HG03025 (cell line): ENCODE data around the gene PGA3.
"Not testable (repeated sequence)": the region's sequence is repeated elsewhere in the genome, so short reads cannot be mapped to it uniquely, and the experiment has no call there.

Source experiments
- ATAC-seq: cut with Tn5 transposase; IDR thresholded peaks from one replicate; pipeline ENCODE4 v1.9.1; 2021; ENCODE audit warnings: mild to moderate bottlenecking, moderate library complexity; ENCODE audit not compliant: unreplicated experiment, low FRiP score

PGA3 gene

GRCh38 chr11:61204502-61205059, 1.3 kb downstream of the PGA3 start:
- not testable (repeated sequence) for ATAC-seq

DNA sequence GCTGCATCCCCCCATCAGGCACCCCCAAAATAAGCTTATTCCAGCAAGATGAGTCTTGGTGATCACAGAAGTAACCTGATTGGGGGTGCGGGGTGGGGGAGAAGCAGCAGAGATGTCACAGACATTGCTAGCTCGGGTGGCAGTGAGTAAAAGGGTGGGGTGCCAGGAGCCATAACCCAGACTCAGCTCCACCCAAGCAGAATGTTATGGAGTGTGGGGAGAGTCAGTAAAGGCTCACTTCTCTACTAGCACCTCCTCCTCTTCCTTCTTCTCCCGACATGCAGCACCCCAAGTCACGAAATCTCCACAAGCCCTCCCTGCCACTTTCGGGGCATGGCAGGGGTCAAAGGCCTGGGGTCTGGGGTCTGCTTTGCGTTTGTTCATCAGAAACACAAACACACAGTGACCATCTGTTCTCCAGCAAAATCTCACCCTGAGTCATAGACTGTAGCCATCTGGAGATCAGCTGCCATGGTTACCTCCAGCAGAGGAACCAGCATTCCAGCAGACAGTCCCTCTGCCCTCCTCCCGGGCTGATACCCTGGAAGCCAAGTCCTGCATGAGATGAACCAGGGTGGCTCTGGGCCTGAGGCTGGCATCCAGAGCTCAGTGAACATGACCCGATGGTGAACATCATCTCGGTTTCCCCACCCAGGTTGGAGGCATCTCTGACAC, 4.5 kb downstream of the PGA3 start:
- not testable (repeated sequence) for ATAC-seq

DNA sequence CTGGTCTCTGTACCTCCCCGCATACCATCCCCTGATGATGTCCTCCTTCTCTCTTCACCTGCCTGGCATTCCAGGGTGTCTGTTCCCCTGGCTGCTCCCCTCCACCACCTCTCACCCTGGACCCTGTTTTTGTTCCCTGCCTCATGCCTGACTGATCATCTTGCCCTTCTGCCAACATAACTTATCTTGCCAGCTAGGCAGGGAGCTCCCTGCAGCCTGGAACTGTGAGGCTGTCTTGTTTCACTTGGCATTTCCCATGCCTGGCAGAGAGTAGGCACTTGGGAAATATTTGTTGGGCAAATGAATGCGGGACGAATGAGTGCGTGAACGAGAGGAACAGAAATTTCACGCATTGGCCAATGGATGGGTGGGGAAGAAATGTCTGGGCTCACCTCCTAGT, 7.3 kb downstream of the PGA3 start:
- not testable (repeated sequence) for ATAC-seq

DNA sequence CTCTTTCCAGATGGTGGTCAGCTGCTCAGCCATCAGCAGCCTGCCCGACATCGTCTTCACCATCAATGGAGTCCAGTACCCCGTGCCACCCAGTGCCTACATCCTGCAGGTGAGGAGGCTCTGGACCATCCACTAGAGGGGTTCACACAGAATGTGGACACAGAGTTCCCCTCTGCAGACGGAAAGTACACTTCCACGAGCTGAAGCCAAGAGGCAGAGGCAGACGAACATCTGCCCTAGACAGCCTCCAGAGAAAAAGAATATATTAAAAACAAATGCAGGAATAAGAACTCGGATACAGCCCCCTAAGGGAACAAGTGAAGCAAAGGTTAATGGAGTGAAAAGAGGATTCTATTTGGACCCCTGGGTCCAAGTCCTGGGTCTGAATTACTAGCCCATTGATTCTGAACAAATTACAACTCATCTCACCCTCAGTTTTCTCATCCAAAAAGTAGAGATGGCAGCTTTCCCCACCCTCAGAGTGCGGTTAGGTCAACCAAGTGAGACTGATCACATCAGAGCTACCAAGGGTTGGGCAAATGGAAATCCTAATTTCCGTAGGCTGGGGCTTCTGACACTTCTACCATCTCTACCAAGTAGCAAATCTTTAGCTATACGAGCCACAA, 8.1 kb downstream of the PGA3 start:
- ATAC-seq, result not testable (repeated sequence)

GRCh38 chr11:61212202-61212601, 8.9 kb downstream of the PGA3 start:
- ATAC-seq, result not testable (repeated sequence)

- ATAC-seq, result not testable (repeated sequence)
Observed at GRCh38 chr11:61213711-61214324, 10.5 kb downstream of the PGA3 start.

- not testable (repeated sequence) for ATAC-seq
Observed at GRCh38 chr11:61218306-61218705, 15.0 kb downstream of the PGA3 start.

DNA sequence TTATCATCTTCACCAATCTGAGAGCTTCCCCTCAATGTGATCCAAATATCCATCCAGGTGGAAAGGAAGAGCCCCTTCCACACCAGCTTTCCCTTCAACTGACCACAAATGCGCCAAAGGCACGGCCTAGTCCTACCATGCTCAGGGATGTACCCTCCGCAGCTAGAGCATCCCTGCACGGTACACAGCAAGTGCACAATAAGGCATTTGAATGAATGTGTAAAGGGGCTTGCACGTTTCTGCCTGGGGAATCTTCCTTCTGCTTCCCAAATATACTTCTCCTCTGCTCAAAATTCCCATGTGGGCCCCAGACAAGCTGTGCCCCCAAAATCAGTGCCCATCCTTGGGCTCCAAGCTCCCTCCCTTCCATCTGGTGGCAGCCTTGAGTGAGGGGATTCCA, 15.7 kb downstream of the PGA3 start:
- not testable (repeated sequence) for ATAC-seq

GRCh38 chr11:61222047-61222446, 18.7 kb downstream of the PGA3 start, which contains the start of gene PGA4:
TSS of gene PGA4 (plus strand) at chr11:61222347. CDS start at chr11:61222401, 54 bp downstream.
- not testable (repeated sequence) for ATAC-seq

DNA sequence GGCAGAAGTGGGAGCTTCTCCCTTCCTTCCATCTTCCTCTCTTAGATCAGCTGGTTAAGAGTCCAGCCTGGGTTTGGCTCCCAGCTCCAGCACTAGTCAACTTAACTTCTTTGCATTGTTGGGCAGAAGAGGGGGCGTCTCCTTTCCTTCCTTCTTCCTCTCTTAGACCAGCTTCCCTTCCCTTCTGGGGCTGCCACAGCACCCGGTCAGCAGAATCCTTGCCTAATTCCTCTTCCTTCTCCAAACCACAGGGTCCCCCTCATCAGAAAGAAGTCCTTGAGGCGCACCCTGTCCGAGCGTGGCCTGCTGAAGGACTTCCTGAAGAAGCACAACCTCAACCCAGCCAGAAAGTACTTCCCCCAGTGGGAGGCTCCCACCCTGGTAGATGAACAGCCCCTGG, 19.4 kb downstream of the PGA3 start:
- not testable (repeated sequence) for ATAC-seq

DNA sequence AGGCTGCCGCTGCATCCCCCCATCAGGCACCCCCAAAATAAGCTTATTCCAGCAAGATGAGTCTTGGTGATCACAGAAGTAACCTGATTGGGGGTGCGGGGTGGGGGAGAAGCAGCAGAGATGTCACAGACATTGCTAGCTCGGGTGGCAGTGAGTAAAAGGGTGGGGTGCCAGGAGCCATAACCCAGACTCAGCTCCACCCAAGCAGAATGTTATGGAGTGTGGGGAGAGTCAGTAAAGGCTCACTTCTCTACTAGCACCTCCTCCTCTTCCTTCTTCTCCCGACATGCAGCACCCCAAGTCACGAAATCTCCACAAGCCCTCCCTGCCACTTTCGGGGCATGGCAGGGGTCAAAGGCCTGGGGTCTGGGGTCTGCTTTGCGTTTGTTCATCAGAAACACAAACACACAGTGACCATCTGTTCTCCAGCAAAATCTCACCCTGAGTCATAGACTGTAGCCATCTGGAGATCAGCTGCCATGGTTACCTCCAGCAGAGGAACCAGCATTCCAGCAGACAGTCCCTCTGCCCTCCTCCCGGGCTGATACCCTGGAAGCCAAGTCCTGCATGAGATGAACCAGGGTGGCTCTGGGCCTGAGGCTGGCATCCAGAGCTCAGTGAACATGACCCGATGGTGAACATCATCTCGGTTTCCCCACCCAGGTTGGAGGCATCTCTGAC, 23.3 kb downstream of the PGA3 start:
- not testable (repeated sequence) for ATAC-seq

- not testable (repeated sequence) for ATAC-seq
Observed at GRCh38 chr11:61229458-61229857, 26.1 kb downstream of the PGA3 start.

- not testable (repeated sequence) for ATAC-seq
Observed at GRCh38 chr11:61231033-61231432, 27.7 kb downstream of the PGA3 start.

DNA sequence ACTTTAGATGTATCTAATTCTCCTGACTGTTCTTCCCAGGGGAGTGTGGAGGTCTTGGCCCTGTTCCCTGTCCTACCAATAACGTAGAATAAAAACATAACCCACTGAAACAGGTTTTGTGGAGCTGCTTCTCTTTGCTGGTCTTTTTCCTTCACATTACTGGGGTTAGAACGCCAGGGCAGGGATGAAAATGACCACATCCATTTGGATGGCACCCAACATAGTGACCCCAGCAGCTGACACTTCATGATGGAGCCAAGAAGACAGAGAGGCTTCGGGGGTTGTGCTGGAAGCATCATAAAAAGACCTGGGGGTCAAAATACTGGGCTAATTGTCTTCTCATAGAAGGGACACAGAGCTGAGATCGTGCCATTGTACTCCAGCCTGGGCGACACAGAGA, 28.3 kb downstream of the PGA3 start:
- ATAC-seq, result not testable (repeated sequence)

- ATAC-seq, result not testable (repeated sequence)
Observed at GRCh38 chr11:61232548-61233145, 29.3 kb downstream of the PGA3 start.

GRCh38 chr11:61237130-61237529, 33.8 kb downstream of the PGA3 start:
- ATAC-seq, result not testable (repeated sequence)

DNA sequence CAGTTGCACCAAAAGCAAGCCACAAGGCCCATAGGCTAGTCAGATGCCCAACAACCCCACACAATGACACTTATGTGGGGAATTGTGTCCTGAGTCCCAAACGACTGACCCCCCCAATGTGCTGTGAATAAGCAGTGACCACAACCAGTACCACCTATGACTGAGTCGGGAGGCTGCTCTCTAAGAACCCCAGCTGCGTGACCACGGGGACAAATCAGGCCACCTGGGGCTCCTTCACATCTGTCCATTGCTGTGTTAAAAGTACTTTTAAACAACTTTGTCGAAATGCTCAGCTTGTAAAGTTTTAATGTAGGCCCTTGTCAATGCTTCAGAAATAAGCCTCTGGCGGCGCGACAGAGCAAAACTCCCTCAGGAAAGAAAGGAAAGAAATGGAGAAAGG, 37.0 kb downstream of the PGA3 start:
- not testable (repeated sequence) for ATAC-seq

GRCh38 chr11:61240875-61241274, 37.6 kb downstream of the PGA3 start, which contains the start of gene PGA5:
TSS of gene PGA5 (plus strand) at chr11:61241175. CDS start at chr11:61241227, 52 bp downstream.
- not testable (repeated sequence) for ATAC-seq

GRCh38 chr11:61241526-61241925, 38.2 kb downstream of the PGA3 start:
- ATAC-seq, result not testable (repeated sequence)
